ENCODE data around the gene CCND2. TPM values are rescaled to one million over a fixed set of nuclear protein-coding genes. Genes with fewer than 3 reads are reported as not detected.
A peak's percentile ranks its signal among the peaks of the same experiment; 100 is the strongest.

The CCND2 gene
- total RNA-seq, 1 donor from 2014 or later, result 283 TPM

- H3K4me3 ChIP-seq, result peak overlapping the region; percentile 11
- DNase-seq, result peak; percentile 61
- peaks cover 46% of the 10 kb centered on the region for H3K4me1 ChIP-seq
- H3K27me3 ChIP-seq (ENCODE audit: low read depth), result no peaks in the 10 kb centered on the region
- peak overlapping the region; percentile 72 for H3K27ac ChIP-seq (replicated peaks)
- H3K9me3 ChIP-seq (replicated peaks), result no peaks in the 10 kb centered on the region
- intact Hi-C loops (cut with micrococcal nuclease), result no loop called here
- peak; percentile 81 for TF ChIP-seq CTCF (IDR thresholded peaks at IDR 0.05; ENCODE audit: borderline replicate concordance)
- no peaks in the 10 kb centered on the region for H3K36me3 ChIP-seq
Observed at GRCh38 chr12:4307593-4308333, 34.2 kb downstream of the CCND2 start.

- no peaks in the 10 kb centered on the region for H3K27me3 ChIP-seq (ENCODE audit: low read depth)
- H3K4me1 ChIP-seq, result peaks cover 39% of the 10 kb centered on the region
- no peaks in the 10 kb centered on the region for H3K9me3 ChIP-seq (replicated peaks)
- no peak for DNase-seq
- TF ChIP-seq CTCF (IDR thresholded peaks at IDR 0.05; ENCODE audit: borderline replicate concordance), result no peak
- H3K27ac ChIP-seq (replicated peaks), result peak overlapping the region; percentile 72
- intact Hi-C loops (cut with micrococcal nuclease), result no loop called here
- no peaks in the 10 kb centered on the region for H3K36me3 ChIP-seq
- H3K4me3 ChIP-seq, result no peak overlapping the region
Observed at GRCh38 chr12:4308334-4308950, 34.9 kb downstream of the CCND2 start.

GRCh38 chr12:4311776-4312175 is 38.2 kb downstream of the CCND2 start:
- Histone ChIP-seq H3K4me3 (no peak overlapping the region), H3K36me3 (no peaks in the 10 kb centered on the region), H3K4me1 (peaks cover 16% of the 10 kb centered on the region), H3K27me3 (ENCODE audit: low read depth) (no peaks in the 10 kb centered on the region), H3K27ac (replicated peaks) (no peak overlapping the region), H3K9me3 (replicated peaks) (no peaks in the 10 kb centered on the region)
- DNase-seq, result no peak
- TF ChIP-seq CTCF (IDR thresholded peaks at IDR 0.05; ENCODE audit: borderline replicate concordance), result no peak
- intact Hi-C loops (cut with micrococcal nuclease), result no loop called here

GRCh38 chr12:4312251-4312650 is 38.7 kb downstream of the CCND2 start:
- intact Hi-C loops (cut with micrococcal nuclease), result no loop called here

GRCh38 chr12:4320497-4320852 is 46.9 kb downstream of the CCND2 start:
- peak overlapping the region; percentile 82 for H3K4me3 ChIP-seq
- DNase-seq, result no peak
- peak overlapping the region; percentile 89 for H3K27ac ChIP-seq (replicated peaks)
- intact Hi-C loops (cut with micrococcal nuclease), result no loop called here
- H3K36me3 ChIP-seq, result no peaks in the 10 kb centered on the region
- H3K4me1 ChIP-seq, result peaks cover 35% of the 10 kb centered on the region
- TF ChIP-seq CTCF (IDR thresholded peaks at IDR 0.05; ENCODE audit: borderline replicate concordance), result no peak
- no peaks in the 10 kb centered on the region for H3K9me3 ChIP-seq (replicated peaks)
- H3K27me3 ChIP-seq (ENCODE audit: low read depth), result no peaks in the 10 kb centered on the region

More at GRCh38 chr12:4312251-4312650, 38.7 kb downstream of the CCND2 start:
- Histone ChIP-seq H3K27ac (replicated peaks) (no peak overlapping the region), H3K9me3 (replicated peaks) (no peaks in the 10 kb centered on the region), H3K36me3 (no peaks in the 10 kb centered on the region), H3K27me3 (ENCODE audit: low read depth) (no peaks in the 10 kb centered on the region), H3K4me1 (peaks cover 14% of the 10 kb centered on the region), H3K4me3 (no peak overlapping the region)
- TF ChIP-seq CTCF (IDR thresholded peaks at IDR 0.05; ENCODE audit: borderline replicate concordance), result no peak
- no peak for DNase-seq

Measured in left ventricle myocardium inferior (tissue), 1 donor.